Thyroid gland (tissue), 4 donors: ENCODE results near the gene FOXN4. TPM values are rescaled to one million over a fixed set of nuclear protein-coding genes. Genes with fewer than 3 reads are reported as not detected.

ENCODE experiments used
- DNase-seq, 2 donors: peaks; one replicate each; pipeline ENCODE4 v3.0.0-alpha.2; 2019
- H3K27ac ChIP-seq, 3 donors: fragments of 200-600 bp; sonication (generic); 1 replicate in 2 of 3; 2 replicates in 1 of 3; pipeline ENCODE4 v1.5.1; 2016 to 2019; ENCODE audit warnings: mild to moderate bottlenecking in 1 of 3, moderate library complexity in 1 of 3
- H3K27me3 ChIP-seq: fragments of 200-600 bp; sonication (generic); one replicate; pipeline ENCODE4 v1.5.1; 2019
- H3K36me3 ChIP-seq, 2 donors: fragments of 200-600 bp; sonication (generic); one replicate each; pipeline ENCODE4 v1.5.1; 2016 to 2019
- H3K4me1 ChIP-seq, 2 donors: fragments of 200-600 bp; sonication (generic); one replicate each; pipeline ENCODE4 v1.5.1; 2017 to 2019
- H3K4me3 ChIP-seq, 3 donors: fragments of 200-600 bp; sonication (generic); replicated peaks in 1 of 3; 1 replicate in 2 of 3; 2 replicates in 1 of 3; pipeline ENCODE4 v1.5.1; 2016; ENCODE audit warnings: mild to moderate bottlenecking in 1 of 3
- H3K9me3 ChIP-seq: fragments of 200-600 bp; sonication (generic); one replicate; pipeline ENCODE4 v1.5.1; 2017
- POLR2A ChIP-seq, 2 donors: fragments of 450-650 bp; IDR thresholded peaks; one replicate each; pipeline ENCODE4 v1.6.1; 2017; ENCODE audit warnings: antibody characterized with exemption in 2 of 2, mild to moderate bottlenecking in 2 of 2, moderate library complexity in 1 of 2
- WGBS, 2 donors: methylation state at CpG; one replicate each; pipeline ENCODE4 v1.1.5; 2017; 5-methylcytosine and 5-hydroxymethylcytosine counted together
- intact Hi-C: fragments of 100-400 bp; cut with DNase I; formaldehyde crosslinking; loops from one replicate; pipeline ENCODE4 v1.15.1; 2023
- total RNA-seq, 4 donors: library from RNA; depleted of rRNA; stranded (reverse); fragments of >200 nt; gene quantifications; one replicate each; pipeline ENCODE4 v1.2.3, GENCODE V29; 2016
- TF ChIP-seq, protein P1 (sequence below), 6 experiments: fragments of 200-600 bp in 3 of 6; fragments of 450-650 bp in 3 of 6; sonication (generic) in 3 of 6; IDR thresholded peaks; one replicate each; pipeline ENCODE4 v1.5.1; 2016 to 2019; ENCODE audit warnings: antibody characterized with exemption in 6 of 6, mild to moderate bottlenecking in 2 of 6, inconsistent platforms in 1 of 6, moderate library complexity in 1 of 6

Gene FOXN4
- total RNA-seq, 4 donors from 2014 or later: not detected

DNA sequence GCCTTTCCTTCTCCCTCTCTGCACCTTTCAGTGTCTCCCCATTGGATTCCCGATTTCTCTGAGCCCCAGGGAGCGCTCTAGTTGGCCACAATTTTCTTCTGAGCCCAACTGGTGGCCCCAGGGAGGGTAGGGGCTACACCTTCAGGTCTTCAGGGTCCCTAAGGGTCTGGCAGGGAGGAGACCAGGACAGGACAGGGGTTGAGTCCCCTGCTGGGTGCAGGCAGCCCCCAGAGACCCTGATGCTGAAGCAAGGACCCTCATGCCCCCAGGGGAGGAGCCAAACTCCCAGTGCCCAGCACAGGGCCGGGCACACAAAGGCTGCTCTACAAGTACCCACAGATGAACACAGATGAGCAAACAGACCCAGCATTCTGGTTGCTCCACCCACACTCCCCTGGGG is 12.7 kb downstream of the FOXN4 start:
- intact Hi-C loops: no loop called here
- Histone ChIP-seq H3K9me3 (no peaks in the 10 kb centered on the region), H3K36me3 (no peaks in the 10 kb centered on the region), H3K4me1 (peaks cover 6 to 9% of the 10 kb centered on the region in 2 donors), H3K27ac (no peak overlapping the region), H3K4me3 (no peak overlapping the region), H3K27me3 (no peaks in the 10 kb centered on the region)
- no peak for TF ChIP-seq POLR2A (IDR thresholded peaks at IDR 0.05)
- TF ChIP-seq, protein P1, sequence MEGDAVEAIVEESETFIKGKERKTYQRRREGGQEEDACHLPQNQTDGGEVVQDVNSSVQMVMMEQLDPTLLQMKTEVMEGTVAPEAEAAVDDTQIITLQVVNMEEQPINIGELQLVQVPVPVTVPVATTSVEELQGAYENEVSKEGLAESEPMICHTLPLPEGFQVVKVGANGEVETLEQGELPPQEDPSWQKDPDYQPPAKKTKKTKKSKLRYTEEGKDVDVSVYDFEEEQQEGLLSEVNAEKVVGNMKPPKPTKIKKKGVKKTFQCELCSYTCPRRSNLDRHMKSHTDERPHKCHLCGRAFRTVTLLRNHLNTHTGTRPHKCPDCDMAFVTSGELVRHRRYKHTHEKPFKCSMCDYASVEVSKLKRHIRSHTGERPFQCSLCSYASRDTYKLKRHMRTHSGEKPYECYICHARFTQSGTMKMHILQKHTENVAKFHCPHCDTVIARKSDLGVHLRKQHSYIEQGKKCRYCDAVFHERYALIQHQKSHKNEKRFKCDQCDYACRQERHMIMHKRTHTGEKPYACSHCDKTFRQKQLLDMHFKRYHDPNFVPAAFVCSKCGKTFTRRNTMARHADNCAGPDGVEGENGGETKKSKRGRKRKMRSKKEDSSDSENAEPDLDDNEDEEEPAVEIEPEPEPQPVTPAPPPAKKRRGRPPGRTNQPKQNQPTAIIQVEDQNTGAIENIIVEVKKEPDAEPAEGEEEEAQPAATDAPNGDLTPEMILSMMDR (IDR thresholded peaks at IDR 0.05): no peak
- no peak for DNase-seq
- WGBS, 2 donors: 56 to 85% methylated on average over 2 of the region's 3 CpGs

DNA sequence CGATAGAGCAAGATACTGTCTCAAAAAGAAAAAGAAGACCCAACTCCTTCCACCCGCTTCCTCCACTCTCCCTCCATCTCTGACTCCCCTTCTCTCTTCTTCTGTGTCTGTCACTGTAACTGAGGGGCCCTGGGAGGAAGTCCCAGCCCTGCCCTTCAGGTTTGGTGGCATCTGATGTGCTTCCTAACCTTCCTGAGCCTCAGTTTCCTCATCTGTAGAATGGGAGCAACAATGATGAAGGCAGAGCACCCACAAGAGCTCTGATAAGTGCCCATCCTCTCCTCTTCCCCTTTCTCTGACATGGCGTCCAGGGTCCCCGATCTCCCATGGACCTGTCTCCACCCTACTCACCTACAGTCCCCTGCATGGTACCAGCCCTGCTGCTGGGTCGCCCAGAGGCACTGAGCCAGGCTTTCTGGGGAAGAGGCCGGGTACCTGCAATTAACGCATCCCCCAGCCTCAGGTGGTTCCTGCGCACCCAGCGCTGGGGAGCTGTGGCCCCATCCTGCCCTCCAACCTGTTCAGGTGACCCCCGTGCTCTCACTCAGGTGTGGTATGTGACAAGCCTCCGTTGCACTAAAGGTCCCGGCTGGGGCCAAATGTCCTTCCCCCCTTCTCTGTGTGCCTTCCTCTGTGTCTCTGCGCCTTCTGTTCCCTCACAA is 13.2 kb downstream of the FOXN4 start:
- Histone ChIP-seq H3K9me3 (no peaks in the 10 kb centered on the region), H3K27me3 (no peaks in the 10 kb centered on the region), H3K27ac (no peak overlapping the region), H3K36me3 (no peaks in the 10 kb centered on the region), H3K4me3 (no peak overlapping the region), H3K4me1 (peaks cover 6 to 12% of the 10 kb centered on the region in 2 donors)
- no peak for DNase-seq
- TF ChIP-seq, protein P1 (IDR thresholded peaks at IDR 0.05): no peak
- no peak for TF ChIP-seq POLR2A (IDR thresholded peaks at IDR 0.05)
- WGBS, 2 donors: 82 to 84% methylated on average over 13 of the region's 13 CpGs
- intact Hi-C loops: no loop called here

- intact Hi-C loops: no loop called here
- peaks cover 6 to 12% of the 10 kb centered on the region in 2 donors for H3K4me1 ChIP-seq
- DNase-seq: no peak
- no peak overlapping the region for H3K27ac ChIP-seq
- no peak overlapping the region for H3K4me3 ChIP-seq
- TF ChIP-seq, protein P1 (IDR thresholded peaks at IDR 0.05): no peak
- TF ChIP-seq POLR2A (IDR thresholded peaks at IDR 0.05): no peak
- no peaks in the 10 kb centered on the region for H3K27me3 ChIP-seq
- no peaks in the 10 kb centered on the region for H3K9me3 ChIP-seq
- no peaks in the 10 kb centered on the region for H3K36me3 ChIP-seq
- WGBS, 2 donors: 62 to 78% methylated on average over 2 to 4 of the region's 5 CpGs
Observed at GRCh38 chr12:109294286-109294796, 14.7 kb downstream of the FOXN4 start.

DNA sequence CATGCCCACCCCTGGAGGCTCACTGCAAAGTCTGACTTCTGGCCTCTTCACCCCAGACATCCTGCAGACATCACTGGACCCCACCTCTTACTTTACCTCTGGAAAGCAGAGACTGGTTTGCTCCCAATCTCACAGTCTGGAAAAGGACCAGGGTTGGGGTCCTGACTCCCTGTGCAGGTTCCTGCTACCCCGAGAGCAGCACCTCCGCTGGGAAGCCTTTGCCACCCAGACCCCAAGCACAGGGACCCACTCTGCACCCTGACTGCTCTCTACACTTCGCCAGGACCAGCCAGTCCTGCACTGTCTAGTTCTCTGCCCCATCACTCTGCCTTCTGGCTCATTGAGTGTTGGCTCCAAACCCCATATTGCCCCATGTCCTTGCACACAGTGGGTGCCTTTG is 16.0 kb downstream of the FOXN4 start:
- TF ChIP-seq POLR2A (IDR thresholded peaks at IDR 0.05): no peak
- TF ChIP-seq, protein P1 (IDR thresholded peaks at IDR 0.05): no peak
- H3K27me3 ChIP-seq: no peaks in the 10 kb centered on the region
- no peak for DNase-seq
- intact Hi-C loops: no loop called here
- 82 to 88% methylated on average over 3 of the region's 3 CpGs for WGBS, 2 donors
- no peaks in the 10 kb centered on the region for H3K9me3 ChIP-seq
- no peak overlapping the region for H3K4me3 ChIP-seq
- H3K27ac ChIP-seq: no peak overlapping the region
- H3K4me1 ChIP-seq: peaks cover 6 to 12% of the 10 kb centered on the region in 2 donors
- no peaks in the 10 kb centered on the region for H3K36me3 ChIP-seq

GRCh38 chr12:109292342-109292711 is 16.8 kb downstream of the FOXN4 start:
- H3K27ac ChIP-seq: no peak overlapping the region
- H3K4me1 ChIP-seq: peaks cover 6 to 12% of the 10 kb centered on the region in 2 donors
- no peak overlapping the region for H3K4me3 ChIP-seq
- intact Hi-C loops: no loop called here
- H3K36me3 ChIP-seq: no peaks in the 10 kb centered on the region
- 74 to 82% methylated on average over 5 of the region's 5 CpGs for WGBS, 2 donors
- DNase-seq: no peak
- H3K27me3 ChIP-seq: no peaks in the 10 kb centered on the region
- no peaks in the 10 kb centered on the region for H3K9me3 ChIP-seq
- TF ChIP-seq, protein P1 (IDR thresholded peaks at IDR 0.05): no peak
- no peak for TF ChIP-seq POLR2A (IDR thresholded peaks at IDR 0.05)
